ENCODE measurements around the gene AK9. TPM values are rescaled to one million over a fixed set of nuclear protein-coding genes. Genes with fewer than 3 reads are reported as not detected.

AK9 gene
- total and polyA plus RNA-seq, 9 of the 15 experiments (the other 6 are each of a cell fraction or from before 2014, with no cell fraction given): 0.59 to 1.9 (median 1.2) TPM

- TF ChIP-seq HINFP (tag; conservative IDR thresholded peaks at IDR 0.05; ENCODE audit: low read depth) (no peak), FOXJ3 (CRISPR knock-in tag; IDR thresholded peaks at IDR 0.05) (no peak), PHF8 (IDR thresholded peaks at IDR 0.05; ENCODE audit: borderline replicate concordance, low read length) (peak; percentile 16; the same call in 1 of the 2 replicates), EP300 (IDR thresholded peaks at IDR 0.05; ENCODE audit: low read length) (0 out of 2 replicates have a peak, but pooled peaks have one; percentile 21), NFIC (IDR thresholded peaks at IDR 0.05) (no peak), DACH1 (IDR thresholded peaks at IDR 0.05; ENCODE audit: partially characterized antibody) (no peak), ZNF668 (CRISPR knock-in tag; IDR thresholded peaks at IDR 0.05) (no peak), ETV1 (tag; conservative IDR thresholded peaks at IDR 0.05; ENCODE audit: low read depth) (0 out of 2 replicates have a peak, but pooled peaks have one; percentile 12), ZNF583 (CRISPR knock-in tag; IDR thresholded peaks at IDR 0.05) (no peak), HOXB6 (CRISPR knock-in tag; IDR thresholded peaks at IDR 0.05; ENCODE audit: borderline replicate concordance) (no peak), ADNP (tag; IDR thresholded peaks at IDR 0.05) (no peak), MYC (IDR thresholded peaks at IDR 0.05; ENCODE audit: low read depth, low read length) (0 out of 2 replicates have a peak, but pooled peaks have one; percentile 38), MYC (CRISPR knock-in tag; IDR thresholded peaks at IDR 0.05; ENCODE audit: borderline replicate concordance, low read depth) (no peak), ZNF699 (CRISPR knock-in tag; IDR thresholded peaks at IDR 0.05; ENCODE audit: insufficient replicate concordance) (no peak), ZNF24 (IDR thresholded peaks at IDR 0.05) (no peak), GATAD2B (IDR thresholded peaks at IDR 0.05; ENCODE audit: borderline replicate concordance) (no peak), HES1 (IDR thresholded peaks at IDR 0.05; ENCODE audit: low read depth) (no peak), JUN (IDR thresholded peaks at IDR 0.05; ENCODE audit: borderline replicate concordance, low read depth, low read length) (peak; percentile 30; the same call in 1 of the 2 replicates), JUN (CRISPR knock-in tag; IDR thresholded peaks at IDR 0.05; ENCODE audit: borderline replicate concordance) (no peak), FOXM1 (IDR thresholded peaks at IDR 0.05; ENCODE audit: low read depth) (no peak), FOXM1 (CRISPR knock-in tag; IDR thresholded peaks at IDR 0.05; ENCODE audit: low read depth) (no peak), FOXA3 (CRISPR knock-in tag; conservative IDR thresholded peaks at IDR 0.05 in 1 of 2, IDR thresholded peaks at IDR 0.05 in 1 of 2) (no peak), ZNF212 (CRISPR knock-in tag; IDR thresholded peaks at IDR 0.05) (no peak)
- TF ChIP-seq, protein P1, sequence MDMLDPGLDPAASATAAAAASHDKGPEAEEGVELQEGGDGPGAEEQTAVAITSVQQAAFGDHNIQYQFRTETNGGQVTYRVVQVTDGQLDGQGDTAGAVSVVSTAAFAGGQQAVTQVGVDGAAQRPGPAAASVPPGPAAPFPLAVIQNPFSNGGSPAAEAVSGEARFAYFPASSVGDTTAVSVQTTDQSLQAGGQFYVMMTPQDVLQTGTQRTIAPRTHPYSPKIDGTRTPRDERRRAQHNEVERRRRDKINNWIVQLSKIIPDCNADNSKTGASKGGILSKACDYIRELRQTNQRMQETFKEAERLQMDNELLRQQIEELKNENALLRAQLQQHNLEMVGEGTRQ (CRISPR knock-in tag; IDR thresholded peaks at IDR 0.05): 0 out of 2 replicates have a peak, but pooled peaks have one; percentile 19
- TF ChIP-seq, protein P2, sequence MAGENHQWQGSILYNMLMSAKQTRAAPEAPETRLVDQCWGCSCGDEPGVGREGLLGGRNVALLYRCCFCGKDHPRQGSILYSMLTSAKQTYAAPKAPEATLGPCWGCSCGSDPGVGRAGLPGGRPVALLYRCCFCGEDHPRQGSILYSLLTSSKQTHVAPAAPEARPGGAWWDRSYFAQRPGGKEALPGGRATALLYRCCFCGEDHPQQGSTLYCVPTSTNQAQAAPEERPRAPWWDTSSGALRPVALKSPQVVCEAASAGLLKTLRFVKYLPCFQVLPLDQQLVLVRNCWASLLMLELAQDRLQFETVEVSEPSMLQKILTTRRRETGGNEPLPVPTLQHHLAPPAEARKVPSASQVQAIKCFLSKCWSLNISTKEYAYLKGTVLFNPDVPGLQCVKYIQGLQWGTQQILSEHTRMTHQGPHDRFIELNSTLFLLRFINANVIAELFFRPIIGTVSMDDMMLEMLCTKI (IDR thresholded peaks at IDR 0.05; ENCODE audit: partially characterized antibody): no peak
These were observed 199.6 kb downstream of the AK9 start (continued) for GRCh38 chr6:109491207-109491938.

All from K562 (cell line).